Adrenal gland (tissue), 12 donors: ENCODE results near the gene MYH1. TPM values are rescaled to one million over a fixed set of nuclear protein-coding genes. Genes with fewer than 3 reads are reported as not detected.

ENCODE experiments used
- DNase-seq, 7 donors: peaks; one replicate each; pipeline ENCODE4 v3.0.0-alpha.2; 2019 to 2020
- H3K27ac ChIP-seq, 5 donors: fragments of 200-600 bp; sonication (generic) in 4 of 5; 1 replicate in 3 of 5; 2 replicates in 2 of 5; pipeline versions ENCODE4 v1.5.1 to v1.8.0; 2016 to 2020; ENCODE audit warnings: mild to moderate bottlenecking in 1 of 5
- H3K27me3 ChIP-seq: fragments of 200-600 bp; 2 replicates; pipeline ENCODE4 v1.8.0; 2021
- H3K36me3 ChIP-seq, 2 donors: fragments of 200-600 bp; replicated peaks in 1 of 2; 1 replicate in 1 of 2; 2 replicates in 1 of 2; pipeline versions ENCODE4 v1.5.1 to v1.8.0; 2018 to 2022
- H3K4me1 ChIP-seq, 2 donors: fragments of 200-600 bp; replicated peaks in 1 of 2; 1 replicate in 1 of 2; 2 replicates in 1 of 2; pipeline versions ENCODE4 v1.5.1 to v1.8.0; 2018 to 2021
- H3K4me3 ChIP-seq, 4 donors: fragments of 200-600 bp; sonication (generic) in 3 of 4; one replicate each; pipeline ENCODE4 v1.5.1; 2016 to 2018
- H3K9me3 ChIP-seq, 3 donors: fragments of 200-600 bp; sonication (generic) in 1 of 3; replicated peaks in 1 of 3; 1 replicate in 2 of 3; 2 replicates in 1 of 3; pipeline versions ENCODE4 v1.5.1 to v1.8.0; 2016 to 2021
- CTCF ChIP-seq, 6 experiments: fragments of 450-650 bp in 4 of 6; fragments of 200-600 bp in 2 of 6; sonication (generic) in 1 of 6; IDR thresholded peaks; 1 replicate in 5 of 6; 2 replicates in 1 of 6; pipeline versions ENCODE4 v1.5.1 to v1.8.0; 2016 to 2021; ENCODE audit warnings: antibody characterized with exemption in 6 of 6, mild to moderate bottlenecking in 2 of 6, moderate library complexity in 1 of 6
- POLR2A ChIP-seq, 2 donors: fragments of 450-650 bp; IDR thresholded peaks; one replicate each; pipeline ENCODE4 v1.6.1; 2017; ENCODE audit warnings: antibody characterized with exemption in 2 of 2, mild to moderate bottlenecking in 2 of 2, moderate library complexity in 1 of 2
- WGBS, 4 donors: extraction: QIAGEN DNeasy Blood & Tissue Kit in 2 of 4; methylation state at CpG; one replicate each; pipeline versions ENCODE4 v1.1.5 to v1.1.7; 2013 to 2017; 5-methylcytosine and 5-hydroxymethylcytosine counted together
- intact Hi-C, 2 donors: fragments of 100-400 bp; cut with DNase I; formaldehyde crosslinking; loops; one replicate each; pipeline versions ENCODE4 v1.14.1 to v1.15.0; 2022 to 2023
- polyA plus RNA-seq, 3 donors: library from polyadenylated mRNA; stranded (reverse); fragments of 200-250 nt in 2 of 3; fragments of 350-450 nt in 1 of 3; fragmentation: Illumina TruSeq in 1 of 3; extraction: RNeasy Lipid Tissue Mini Kit (QIAGEN cat#74804) in 1 of 3; gene quantifications; one replicate each; pipeline ENCODE4 v1.2.3, GENCODE V29; 2013 to 2014
- total RNA-seq, 9 donors: library from RNA; depleted of rRNA in 4 of 9; stranded (reverse); fragments of >200 nt in 4 of 9; fragments of 120-200 nt in 1 of 9; fragmentation: NEBNext Ultra II Directional in 1 of 9; extraction: Animal tissue kit (Norgen Biotek cat#: 25700) in 1 of 9; gene quantifications; one replicate each; pipeline versions ENCODE4 v1.1.0 to v1.2.4, GENCODE V29; 2013 to 2023
- donor health status: healthy with polysubstance abuse.
- donor health status: Bipolar disorder and iron deficiency.
- donor health status: DM: yes; HTN: yes; CAD: no.
- donor health status: DM: no; HTN: no; CAD: no.
- donor health status: DM: no; HTN: no; CAD: no.
- donor health status: DM: yes; HTN: yes; CAD: no.

MYH1 gene
- total and polyA plus RNA-seq, 12 donors, result 0.07 to 1.9 TPM; not detected in 10

GRCh38 chr17:10477701-10478100, 40.6 kb downstream of the MYH1 start:
- no peak for TF ChIP-seq POLR2A (IDR thresholded peaks at IDR 0.05)
- no peak for TF ChIP-seq CTCF (IDR thresholded peaks at IDR 0.05)
- no peaks in the 10 kb centered on the region for H3K4me1 ChIP-seq

GRCh38 chr17:10474536-10474935, 43.8 kb downstream of the MYH1 start:
- Histone ChIP-seq H3K9me3 (no peaks in the 10 kb centered on the region), H3K4me1 (no peaks in the 10 kb centered on the region), H3K36me3 (no peaks in the 10 kb centered on the region), H3K27ac (no peak overlapping the region), H3K4me3 (no peak overlapping the region), H3K27me3 (no peaks in the 10 kb centered on the region)
- intact Hi-C loops, result no loop called here
- 61 to 80% (median 69%) methylated on average over 4 of the region's 4 CpGs for WGBS, 4 donors
- TF ChIP-seq CTCF (IDR thresholded peaks at IDR 0.05), result no peak
- TF ChIP-seq POLR2A (IDR thresholded peaks at IDR 0.05), result no peak
- DNase-seq, result no peak

More at GRCh38 chr17:10477701-10478100, 40.6 kb downstream of the MYH1 start:
- 24 to 39% (median 29%) methylated on average over 1 of the region's 1 CpG for WGBS, 4 donors
- no peak overlapping the region for H3K4me3 ChIP-seq
- intact Hi-C loops, result no loop called here
- H3K27me3 ChIP-seq, result no peaks in the 10 kb centered on the region
- H3K27ac ChIP-seq, result no peak overlapping the region
- no peak for DNase-seq
- H3K9me3 ChIP-seq, result no peaks in the 10 kb centered on the region
- no peaks in the 10 kb centered on the region for H3K36me3 ChIP-seq

- Histone ChIP-seq H3K36me3 (no peaks in the 10 kb centered on the region), H3K27ac (no peak overlapping the region), H3K4me3 (no peak overlapping the region), H3K9me3 (no peaks in the 10 kb centered on the region), H3K4me1 (no peaks in the 10 kb centered on the region), H3K27me3 (no peaks in the 10 kb centered on the region)
- intact Hi-C loops, result no loop called here
- TF ChIP-seq CTCF (IDR thresholded peaks at IDR 0.05) (no peak), POLR2A (IDR thresholded peaks at IDR 0.05) (no peak)
- no peak for DNase-seq
- 91 to 98% (median 95%) methylated on average over 1 of the region's 1 CpG for WGBS, 4 donors
Observed at GRCh38 chr17:10471858-10472257, 46.5 kb downstream of the MYH1 start.

- intact Hi-C loops, result no loop called here
- no peak for TF ChIP-seq POLR2A (IDR thresholded peaks at IDR 0.05)
- no peak for TF ChIP-seq CTCF (IDR thresholded peaks at IDR 0.05)
- Histone ChIP-seq H3K4me1 (no peaks in the 10 kb centered on the region), H3K27me3 (no peaks in the 10 kb centered on the region), H3K27ac (no peak within 1 kb of the TSS), H3K9me3 (no peaks in the 10 kb centered on the region), H3K36me3 (no peaks in the 10 kb centered on the region), H3K4me3 (no peak within 1 kb of the TSS)
- DNase-seq, result no peak
- 37 to 56% (median 41%) methylated on average over 1 of the region's 1 CpG for WGBS, 4 donors
Observed at GRCh38 chr17:10469459-10469858, 48.9 kb downstream of the MYH1 start, which contains the start of gene MYH4. MYH4 (minus strand) TSS chr17:10469559; CDS start chr17:10466745, 2,814 bp downstream.
